CD4-positive, alpha-beta T cell treated with Interleukin-21 for 1 hour (primary cell): ENCODE data around the gene RGS16.

Experiments
- DNase-seq: peaks from one replicate; pipeline ENCODE4 v3.0.0-alpha.2; 2020

The RGS16 gene

GRCh38 chr1:182629080-182629479 lies 24.9 kb upstream of the RGS16 start:
- no peak for DNase-seq

- no peak for DNase-seq
Measured at GRCh38 chr1:182628657-182629056, 24.5 kb upstream of the RGS16 start.

- DNase-seq = no peak
Measured at GRCh38 chr1:182627622-182628021, 23.4 kb upstream of the RGS16 start.

GRCh38 chr1:182626527-182626926 lies 22.3 kb upstream of the RGS16 start:
- no peak for DNase-seq

GRCh38 chr1:182625719-182626504 lies 21.7 kb upstream of the RGS16 start:
- DNase-seq = no peak

GRCh38 chr1:182625024-182625423 lies 20.8 kb upstream of the RGS16 start:
- DNase-seq = no peak

- DNase-seq = no peak
Measured at GRCh38 chr1:182624577-182624976, 20.4 kb upstream of the RGS16 start.

- DNase-seq = no peak
Measured at GRCh38 chr1:182622901-182623528, 18.8 kb upstream of the RGS16 start.

- DNase-seq = no peak
Measured at GRCh38 chr1:182621906-182622305, 17.7 kb upstream of the RGS16 start.

- no peak for DNase-seq
Measured at GRCh38 chr1:182620924-182621585, 16.9 kb upstream of the RGS16 start.

- no peak for DNase-seq
Measured at GRCh38 chr1:182617734-182618351, 13.7 kb upstream of the RGS16 start.

- DNase-seq = no peak
Measured at GRCh38 chr1:182617014-182617429, 12.8 kb upstream of the RGS16 start.

- DNase-seq = peak; percentile 91
Measured at GRCh38 chr1:182616130-182617013, 12.2 kb upstream of the RGS16 start.

GRCh38 chr1:182615468-182616129 lies 11.4 kb upstream of the RGS16 start:
- no peak for DNase-seq

GRCh38 chr1:182614796-182615454 lies 10.7 kb upstream of the RGS16 start:
- DNase-seq = peak; percentile 54

GRCh38 chr1:182611787-182612186 lies 7.6 kb upstream of the RGS16 start:
- no peak for DNase-seq

- no peak for DNase-seq
Measured at GRCh38 chr1:182611326-182611725, 7.1 kb upstream of the RGS16 start.

- no peak for DNase-seq
Measured at GRCh38 chr1:182610606-182611194, 6.5 kb upstream of the RGS16 start.

GRCh38 chr1:182608845-182609610 lies 4.8 kb upstream of the RGS16 start:
- no peak for DNase-seq

GRCh38 chr1:182608236-182608635 lies 4.0 kb upstream of the RGS16 start:
- no peak for DNase-seq
